Activated CD8-positive, alpha-beta T cell treated with anti-CD3 and anti-CD28 coated beads, Interleukin-2, amount 10 ng/mL, durations not matched to agents 7 days and 5 days (primary cell): ENCODE data around the gene FRAS1. TPM values are rescaled to one million over a fixed set of nuclear protein-coding genes. Genes with fewer than 3 reads are reported as not detected.
"Not testable (repeated sequence)": the region's sequence is repeated elsewhere in the genome, so short reads cannot be mapped to it uniquely, and the experiment has no call there.

Experiments used
- ATAC-seq: fragments of 150-1000 bp; cut with Tn5 transposase; one replicate; pipeline ENCODE4 v1.10.0; 2021; ENCODE audit warnings: moderate library complexity
- CTCF ChIA-PET: fragments of 350-600 bp; sonication (Branson Sonifier 250); formaldehyde crosslinking; loops from one replicate; lab custom pipeline; 2021; ENCODE audit warnings: antibody characterized with exemption; lab: Charles Lee
- POLR2A ChIA-PET: fragments of 350-600 bp; sonication (Branson Sonifier 250); formaldehyde crosslinking; loops from one replicate; lab custom pipeline; 2021; ENCODE audit warnings: antibody characterized with exemption; lab: Charles Lee
- DNase-seq: peaks from one replicate; pipeline ENCODE4 v3.0.0-alpha.2; 2020
- H3K27ac Mint-ChIP-seq: one replicate; pipeline ENCODE4 v1.8.0; 2021; ENCODE audit warnings: mild to moderate bottlenecking, mixed read lengths
- H3K27me3 Mint-ChIP-seq: one replicate; pipeline ENCODE4 v1.8.0; 2021; ENCODE audit warnings: low read depth, mixed read lengths
- H3K36me3 Mint-ChIP-seq: one replicate; pipeline ENCODE4 v1.8.0; 2021; ENCODE audit warnings: low read depth, mixed read lengths
- H3K4me1 Mint-ChIP-seq: one replicate; pipeline ENCODE4 v1.8.0; 2021; ENCODE audit warnings: low read depth, mixed read lengths
- H3K4me3 Mint-ChIP-seq: one replicate; pipeline ENCODE4 v1.8.0; 2021; ENCODE audit warnings: mild to moderate bottlenecking, mixed read lengths
- H3K9me3 Mint-ChIP-seq: one replicate; pipeline ENCODE4 v1.8.0; 2022; ENCODE audit warnings: mixed read lengths; ENCODE audit not compliant: insufficient read depth
- total RNA-seq, 2 experiments: library from RNA; stranded (reverse); gene quantifications; one replicate each; pipeline ENCODE4 v1.2.3, GENCODE V29; 2021

The FRAS1 gene
- total RNA-seq, 2 experiments from 2014 or later, result 0.08 TPM; not detected in 1

- Mint-ChIP-seq H3K4me1 (no peaks in the 10 kb centered on the region), H3K9me3 (no peaks in the 10 kb centered on the region), H3K4me3 (no peak overlapping the region), H3K27me3 (peaks cover 7% of the 10 kb centered on the region), H3K36me3 (no peaks in the 10 kb centered on the region), H3K27ac (no peak overlapping the region)
- POLR2A ChIA-PET, result no interaction called here
- DNase-seq (no peak), ATAC-seq (no peak)
- CTCF ChIA-PET, result no interaction called here
Observed at GRCh38 chr4:78237360-78237759, 180.2 kb downstream of the FRAS1 start.

- Mint-ChIP-seq H3K9me3 (no peaks in the 10 kb centered on the region), H3K36me3 (no peaks in the 10 kb centered on the region), H3K27ac (no peak overlapping the region), H3K27me3 (peaks cover 9% of the 10 kb centered on the region), H3K4me3 (no peak overlapping the region), H3K4me1 (no peaks in the 10 kb centered on the region)
- ATAC-seq (no peak), DNase-seq (no peak)
- CTCF ChIA-PET, result no interaction called here
- POLR2A ChIA-PET, result no interaction called here
Observed at GRCh38 chr4:78242071-78242470, 184.9 kb downstream of the FRAS1 start.

DNA sequence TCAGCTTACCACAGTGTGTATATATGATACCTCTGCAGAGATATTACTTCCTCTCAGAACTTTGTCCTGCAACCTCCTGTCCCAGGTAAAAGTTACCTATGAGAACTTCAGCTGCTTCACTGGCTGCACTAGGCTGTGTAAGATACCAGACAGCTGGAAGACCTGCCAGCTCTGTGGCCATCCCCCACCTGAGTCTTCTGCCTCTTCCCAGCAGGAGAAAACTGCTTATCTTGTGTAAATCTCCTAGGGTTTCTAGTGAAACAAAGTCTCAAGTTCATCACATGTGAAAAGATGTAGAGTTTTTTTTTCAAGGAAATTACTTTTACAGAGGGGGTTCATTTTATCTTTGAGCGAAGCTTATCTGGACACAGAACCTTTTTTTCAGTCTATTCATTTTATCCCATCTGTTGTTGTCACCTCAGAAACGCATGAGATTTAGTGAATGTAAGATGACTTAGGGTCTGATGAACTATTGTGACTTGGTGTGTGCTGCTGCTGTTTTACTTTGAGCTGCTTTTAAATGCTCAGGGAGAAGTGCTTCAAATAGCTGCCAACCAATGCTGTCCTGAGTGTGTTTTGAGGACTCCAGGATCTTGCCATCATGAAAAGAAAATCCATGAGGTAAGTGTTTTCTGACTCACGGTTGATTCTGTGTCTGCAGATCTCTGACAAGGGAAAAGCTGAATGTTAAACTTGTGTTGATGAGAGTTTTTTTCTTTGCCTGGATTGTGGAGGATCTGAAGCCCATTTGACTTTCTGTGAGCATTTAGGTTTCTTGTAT is 187.8 kb downstream of the FRAS1 start:
- peaks cover 5% of the 10 kb centered on the region for H3K27me3 Mint-ChIP-seq
- POLR2A ChIA-PET, result no interaction called here

DNA sequence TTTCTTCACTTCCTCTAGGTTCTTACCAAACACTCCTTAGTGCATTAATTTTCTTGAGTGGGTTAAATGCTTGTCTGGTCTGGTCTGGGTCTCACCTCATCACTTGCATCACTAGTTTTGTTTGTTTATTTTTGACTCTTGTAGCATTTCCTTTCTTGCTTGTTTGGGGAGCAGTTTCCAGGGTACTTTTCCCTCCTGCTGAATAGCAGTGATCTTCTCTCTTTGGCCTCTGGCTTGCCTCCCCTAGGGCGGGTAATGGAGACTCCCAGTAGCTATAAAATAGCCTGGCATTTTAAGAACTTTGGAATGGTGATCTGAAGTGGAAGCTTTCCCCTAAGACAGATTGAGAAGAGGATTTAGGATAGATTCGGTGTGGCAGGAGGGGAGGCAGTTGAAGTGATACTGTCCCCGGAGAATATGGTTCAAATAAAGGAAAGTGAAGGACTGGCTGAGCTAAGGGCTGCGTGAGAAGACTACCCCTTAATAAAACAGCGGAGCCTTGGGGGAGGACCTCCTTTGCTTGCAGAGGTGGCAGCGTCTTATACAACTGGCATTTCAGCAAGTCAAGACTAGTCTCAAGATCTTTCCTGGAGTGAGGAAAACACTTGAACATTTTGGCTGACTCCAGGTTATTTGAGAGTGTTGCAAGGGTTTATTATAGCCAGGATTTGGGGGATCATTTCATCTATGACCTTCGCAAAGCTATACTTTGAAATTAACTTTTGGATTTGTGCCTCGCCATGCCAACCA is 190.6 kb downstream of the FRAS1 start:
- H3K4me3 Mint-ChIP-seq, result no peak overlapping the region
- ATAC-seq, result no peak
- no peaks in the 10 kb centered on the region for H3K9me3 Mint-ChIP-seq
- no peak for DNase-seq
- H3K27ac Mint-ChIP-seq, result no peak overlapping the region
- H3K27me3 Mint-ChIP-seq, result peaks cover 6% of the 10 kb centered on the region
- H3K36me3 Mint-ChIP-seq, result no peaks in the 10 kb centered on the region
- ChIA-PET POLR2A (no interaction called here), CTCF (no interaction called here)
- H3K4me1 Mint-ChIP-seq, result no peaks in the 10 kb centered on the region

More for the DNA sequence above, 187.8 kb downstream of the FRAS1 start:
- H3K36me3 Mint-ChIP-seq, result no peaks in the 10 kb centered on the region
- ATAC-seq (no peak), DNase-seq (no peak)
- H3K9me3 Mint-ChIP-seq, result no peaks in the 10 kb centered on the region
- no peaks in the 10 kb centered on the region for H3K4me1 Mint-ChIP-seq
- CTCF ChIA-PET, result no interaction called here
- no peak overlapping the region for H3K27ac Mint-ChIP-seq
- no peak overlapping the region for H3K4me3 Mint-ChIP-seq

GRCh38 chr4:78250500-78250899 is 193.4 kb downstream of the FRAS1 start:
- peaks cover 6% of the 10 kb centered on the region for H3K9me3 Mint-ChIP-seq
- DNase-seq (no peak), ATAC-seq (no peak)
- H3K4me1 Mint-ChIP-seq, result no peaks in the 10 kb centered on the region
- H3K27me3 Mint-ChIP-seq, result peaks cover 1% of the 10 kb centered on the region
- H3K4me3 Mint-ChIP-seq, result no peak overlapping the region
- no peak overlapping the region for H3K27ac Mint-ChIP-seq
- CTCF ChIA-PET, result no interaction called here
- H3K36me3 Mint-ChIP-seq, result no peaks in the 10 kb centered on the region
- POLR2A ChIA-PET, result no interaction called here

GRCh38 chr4:78252773-78253172 is 195.7 kb downstream of the FRAS1 start:
- H3K4me3 Mint-ChIP-seq, H3K27me3 Mint-ChIP-seq, DNase-seq, H3K4me1 Mint-ChIP-seq, H3K9me3 Mint-ChIP-seq, H3K27ac Mint-ChIP-seq, CTCF ChIA-PET, POLR2A ChIA-PET, ATAC-seq, H3K36me3 Mint-ChIP-seq: not testable (repeated sequence)

- Mint-ChIP-seq H3K4me1 (no peaks in the 10 kb centered on the region), H3K27ac (no peak overlapping the region), H3K4me3 (no peak overlapping the region), H3K9me3 (peaks cover 6% of the 10 kb centered on the region), H3K36me3 (no peaks in the 10 kb centered on the region), H3K27me3 (peaks cover 3% of the 10 kb centered on the region)
- ATAC-seq (no peak), DNase-seq (no peak)
- POLR2A ChIA-PET, result no interaction called here
- CTCF ChIA-PET, result no interaction called here
Observed at GRCh38 chr4:78254893-78255292, 197.8 kb downstream of the FRAS1 start.

DNA sequence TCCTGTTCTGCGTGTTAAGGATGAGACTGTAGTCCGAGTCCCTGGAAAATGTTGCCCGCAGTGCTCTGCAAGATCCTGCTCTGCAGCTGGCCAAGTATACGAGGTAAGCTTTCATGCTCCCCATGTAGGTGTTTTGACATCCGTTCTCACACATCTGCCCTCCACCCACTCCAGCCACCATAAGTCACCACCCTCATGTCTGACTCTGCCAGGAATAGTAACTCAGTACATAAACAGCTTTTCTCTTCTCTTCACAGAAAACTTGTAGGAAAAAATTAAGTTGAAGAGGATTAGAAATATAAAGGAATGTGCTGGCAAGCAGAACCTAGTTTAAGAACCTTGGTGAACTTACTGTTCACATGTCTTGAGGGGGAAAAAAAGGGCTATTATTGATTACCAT is 207.9 kb downstream of the FRAS1 start:
- H3K27ac Mint-ChIP-seq, result no peak overlapping the region
- H3K4me3 Mint-ChIP-seq, result no peak overlapping the region
- H3K4me1 Mint-ChIP-seq, result peaks cover 3% of the 10 kb centered on the region
- ChIA-PET POLR2A (no interaction called here), CTCF (no interaction called here)
- no peaks in the 10 kb centered on the region for H3K36me3 Mint-ChIP-seq
- ATAC-seq (no peak), DNase-seq (no peak)
- H3K9me3 Mint-ChIP-seq, result no peaks in the 10 kb centered on the region
- H3K27me3 Mint-ChIP-seq, result peaks cover 10% of the 10 kb centered on the region

GRCh38 chr4:78267790-78268189 is 210.7 kb downstream of the FRAS1 start:
- Mint-ChIP-seq H3K9me3 (no peaks in the 10 kb centered on the region), H3K27ac (no peak overlapping the region), H3K4me1 (peaks cover 3% of the 10 kb centered on the region), H3K36me3 (no peaks in the 10 kb centered on the region), H3K4me3 (no peak overlapping the region), H3K27me3 (peaks cover 9% of the 10 kb centered on the region)
- no peak for ATAC-seq
- DNase-seq, result no peak
- CTCF ChIA-PET, result no interaction called here
- POLR2A ChIA-PET, result no interaction called here

DNA sequence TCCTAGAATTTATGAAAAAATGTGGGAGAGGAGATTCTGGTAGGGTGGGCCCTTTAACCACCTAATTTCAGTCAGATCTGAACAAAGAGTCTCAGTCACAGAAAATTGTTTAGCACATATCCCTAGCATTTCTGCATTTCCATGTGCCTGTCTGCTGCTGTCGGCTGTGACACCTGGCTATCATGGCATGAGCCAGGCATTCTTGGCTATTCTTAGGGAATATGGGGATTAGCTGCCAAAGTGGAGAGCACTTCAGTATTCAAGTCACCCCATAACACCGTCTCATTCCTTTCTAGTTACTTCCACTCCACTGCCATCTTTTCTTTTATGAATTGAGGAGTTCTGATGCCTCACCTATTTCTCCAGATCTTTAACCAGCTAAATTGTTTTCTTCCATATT is 211.5 kb downstream of the FRAS1 start:
- ChIA-PET CTCF (no interaction called here), POLR2A (no interaction called here)
- no peak for ATAC-seq
- DNase-seq, result no peak
- peaks cover 3% of the 10 kb centered on the region for H3K4me1 Mint-ChIP-seq
- H3K9me3 Mint-ChIP-seq, result no peaks in the 10 kb centered on the region
- peaks cover 12% of the 10 kb centered on the region for H3K27me3 Mint-ChIP-seq
- H3K36me3 Mint-ChIP-seq, result no peaks in the 10 kb centered on the region
- H3K4me3 Mint-ChIP-seq, result no peak overlapping the region
- H3K27ac Mint-ChIP-seq, result no peak overlapping the region

- H3K36me3 Mint-ChIP-seq, POLR2A ChIA-PET, H3K4me3 Mint-ChIP-seq, H3K27ac Mint-ChIP-seq, CTCF ChIA-PET, H3K4me1 Mint-ChIP-seq, H3K9me3 Mint-ChIP-seq, ATAC-seq, DNase-seq: not testable (repeated sequence)
- peaks cover 22% of the 10 kb centered on the region for H3K27me3 Mint-ChIP-seq
Observed at GRCh38 chr4:78275450-78275849, 218.3 kb downstream of the FRAS1 start.

GRCh38 chr4:78286281-78286680 is 229.2 kb downstream of the FRAS1 start:
- H3K27me3 Mint-ChIP-seq, result peaks cover 27% of the 10 kb centered on the region
- H3K4me1 Mint-ChIP-seq, result no peaks in the 10 kb centered on the region
- H3K9me3 Mint-ChIP-seq, result no peaks in the 10 kb centered on the region
- DNase-seq (no peak), ATAC-seq (no peak)
- H3K36me3 Mint-ChIP-seq, result no peaks in the 10 kb centered on the region
- ChIA-PET CTCF (no interaction called here), POLR2A (no interaction called here)
- no peak overlapping the region for H3K4me3 Mint-ChIP-seq
- H3K27ac Mint-ChIP-seq, result no peak overlapping the region
